Measurements from ENCODE around the gene GPR148. TPM values are rescaled to one million over a fixed set of nuclear protein-coding genes. Genes with fewer than 3 reads are reported as not detected.

Gene GPR148
- total RNA-seq, 1 experiment from 2014 or later: not detected

- DNase-seq: no peak
- Histone ChIP-seq H3K9me3 (ENCODE audit: control insufficient read depth, low read depth, low read length) (no peaks in the 10 kb centered on the region), H2BK5ac (ENCODE audit: insufficient read length, low read length) (no peak overlapping the region), H2AK5ac (ENCODE audit: insufficient read length, low read length) (no peak overlapping the region), H3K27ac (ENCODE audit: insufficient read length, low read depth, low read length) (no peak overlapping the region), H2BK120ac (ENCODE audit: low read depth, low read length, poor library complexity, severe bottlenecking) (no peak overlapping the region), H3T11ph (ENCODE audit: low read length) (no peak overlapping the region), H3K4ac (ENCODE audit: low read depth, low read length) (no peak overlapping the region), H3K27me3 (ENCODE audit: insufficient read depth, low read length) (peaks cover 3% of the 10 kb centered on the region; the same call in 1 of the 2 replicates), H3K14ac (ENCODE audit: insufficient read depth, low read length) (no peak overlapping the region; the same call in 1 of the 2 replicates), H4K20me1 (ENCODE audit: control insufficient read depth, insufficient read depth, insufficient read length) (no peaks in the 10 kb centered on the region), H4K5ac (ENCODE audit: insufficient read length, low read depth, low read length) (no peak overlapping the region), H3K23ac (ENCODE audit: insufficient read length, low read depth, low read length) (no peak overlapping the region), H3K9ac (ENCODE audit: extremely low read depth, insufficient read length, low read length) (no peak overlapping the region), H2BK15ac (ENCODE audit: low read depth, low read length) (no peak overlapping the region), H2BK12ac (ENCODE audit: insufficient read length, low read depth, low read length) (no peak overlapping the region), H4K8ac (replicated peaks; ENCODE audit: insufficient read length, low read depth, low read length) (no peak overlapping the region), H3K56ac (ENCODE audit: insufficient read length, low read depth, low read length) (no peak overlapping the region), H3K79me2 (ENCODE audit: insufficient read depth, low read length) (no peaks in the 10 kb centered on the region), H2BK20ac (ENCODE audit: low read depth, low read length, poor library complexity, severe bottlenecking) (no peak overlapping the region), H3K4me2 (ENCODE audit: insufficient read depth, insufficient read length, low read length) (peak overlapping the region; percentile 67), H3K79me1 (ENCODE audit: insufficient read depth, low read depth, low read length, poor library complexity, severe bottlenecking) (no peaks in the 10 kb centered on the region), H2AFZ (ENCODE audit: low read length) (no peak overlapping the region), H3K4me1 (ENCODE audit: insufficient read depth, low read length) (no peaks in the 10 kb centered on the region), H4K91ac (ENCODE audit: insufficient read length, low read depth, low read length) (no peak overlapping the region), H3K18ac (ENCODE audit: insufficient read length, low read depth, low read length) (no peak overlapping the region), H3K23me2 (ENCODE audit: insufficient read length, low read depth, low read length, poor library complexity, severe bottlenecking) (peaks cover 13% of the 10 kb centered on the region)
- no CpG with 5 or more reads among the region's 12 CpGs for WGBS (ENCODE audit: extremely low coverage, insufficient read length, low lambda C conversion rate)
- no peak overlapping the region; a peak in 1 of 7 replicates for H3K27ac Mint-ChIP-seq
- H3K4me3 Mint-ChIP-seq: peak overlapping the region; percentile 72 to 78; a peak in 4 of 5 replicates
- H3K9me3 Mint-ChIP-seq: no peaks in the 10 kb centered on the region
- TF ChIP-seq CTCF (conservative IDR thresholded peaks at IDR 0.05): no peak
- peaks cover 28% of the 10 kb centered on the region for H3K27me3 Mint-ChIP-seq (ENCODE audit: low read depth)
- H3K4me1 Mint-ChIP-seq: peaks cover 6% of the 10 kb centered on the region in 2 experiments
- H3K36me3 Mint-ChIP-seq (ENCODE audit: insufficient read depth in 1 of 3, low read depth in 3 of 3): no peaks in the 10 kb centered on the region
These were observed 839 bp upstream of the GPR148 start for GRCh38 chr2:130728007-130728454.

All from H9 (cell line).